HFFc6 (cell line): ENCODE measurements around the gene ZKSCAN5. TPM values are rescaled to one million over a fixed set of nuclear protein-coding genes. Genes with fewer than 3 reads are reported as not detected.
A peak's percentile ranks its signal among the peaks of the same experiment; 100 is the strongest.
"Not testable (repeated sequence)": the region's sequence is repeated elsewhere in the genome, so short reads cannot be mapped to it uniquely, and the experiment has no call there.

Source experiments
- DNase-seq: peaks from one replicate; pipeline ENCODE4 v3.0.0-alpha.2; 2018
- H3K27ac Mint-ChIP-seq: 2 replicates; pipeline ENCODE4 v1.8.0; 2020; ENCODE audit warnings: mild to moderate bottlenecking, mixed read lengths
- H3K27me3 Mint-ChIP-seq: 2 replicates; pipeline ENCODE4 v1.8.0; 2021; ENCODE audit warnings: mild to moderate bottlenecking, moderate library complexity, mixed read lengths; ENCODE audit not compliant: insufficient read depth
- H3K36me3 Mint-ChIP-seq: 2 replicates; pipeline ENCODE4 v1.8.0; 2021; ENCODE audit warnings: low read depth, mixed read lengths
- H3K4me1 Mint-ChIP-seq: 2 replicates; pipeline ENCODE4 v1.8.0; 2020; ENCODE audit warnings: low read depth, mixed read lengths
- H3K4me3 Mint-ChIP-seq: 2 replicates; pipeline ENCODE4 v1.8.0; 2020; ENCODE audit warnings: mild to moderate bottlenecking, moderate library complexity, mixed read lengths
- H3K9me3 Mint-ChIP-seq: 2 replicates; pipeline ENCODE4 v1.8.0; 2020; ENCODE audit warnings: mild to moderate bottlenecking, mixed read lengths
- CTCF ChIP-seq: fragments of 200-600 bp; sonication (generic); IDR thresholded peaks from 2 replicates; pipeline ENCODE4 v1.5.0; 2021; ENCODE audit warnings: antibody characterized with exemption, mild to moderate bottlenecking
- total RNA-seq, 6 experiments: library from RNA; stranded (reverse); fragmentation: NEBNext Ultra II Directional; extraction: Animal tissue kit (Norgen Biotek cat#: 25700); gene quantifications; 2 replicates in 1 of 6; 3 replicates in 5 of 6; pipeline ENCODE4 v1.2.3, GENCODE V29; 2021

ZKSCAN5 gene
- total RNA-seq, 6 experiments from 2014 or later, result 10.0 to 12.8 (median 11.3) TPM

- peaks cover 55% of the 10 kb centered on the region for H3K36me3 Mint-ChIP-seq
- peaks cover 49% of the 10 kb centered on the region for H3K9me3 Mint-ChIP-seq
- no peaks in the 10 kb centered on the region for H3K4me1 Mint-ChIP-seq
- H3K27me3 Mint-ChIP-seq, result peaks cover 4% of the 10 kb centered on the region; the same call in 1 of the 2 replicates
- H3K4me3 Mint-ChIP-seq, result no peak overlapping the region
- TF ChIP-seq CTCF, result no peak
- DNase-seq, result no peak
- no peak overlapping the region for H3K27ac Mint-ChIP-seq
These were observed 39.5 kb downstream of the ZKSCAN5 start for GRCh38 chr7:99543916-99544315.

GRCh38 chr7:99545308-99545707, 40.8 kb downstream of the ZKSCAN5 start:
- H3K27me3 Mint-ChIP-seq, DNase-seq, H3K4me3 Mint-ChIP-seq, H3K27ac Mint-ChIP-seq, H3K4me1 Mint-ChIP-seq: not testable (repeated sequence)
- H3K9me3 Mint-ChIP-seq, result peaks cover 41% of the 10 kb centered on the region
- peaks cover 63% of the 10 kb centered on the region for H3K36me3 Mint-ChIP-seq

- not testable (repeated sequence) for H3K27ac Mint-ChIP-seq, DNase-seq, H3K27me3 Mint-ChIP-seq, H3K9me3 Mint-ChIP-seq, H3K4me3 Mint-ChIP-seq
- Mint-ChIP-seq H3K36me3 (peaks cover 47% of the 10 kb centered on the region), H3K4me1 (peaks cover 14% of the 10 kb centered on the region)
These were observed 45.1 kb downstream of the ZKSCAN5 start for GRCh38 chr7:99549545-99549944.

- Mint-ChIP-seq H3K36me3 (peaks cover 52% of the 10 kb centered on the region), H3K4me3 (peak overlapping the region; percentile 90), H3K9me3 (no peaks in the 10 kb centered on the region), H3K27ac (peak overlapping the region; percentile 67), H3K27me3 (no peaks in the 10 kb centered on the region), H3K4me1 (peaks cover 14% of the 10 kb centered on the region)
- no peak for TF ChIP-seq CTCF
- DNase-seq, result no peak
These were observed 46.9 kb downstream of the ZKSCAN5 start for GRCh38 chr7:99551334-99551733.

GRCh38 chr7:99551767-99552463, 47.5 kb downstream of the ZKSCAN5 start, which contains the start of gene FAM200A:
Gene FAM200A (minus strand): TSS chr7:99552114. CDS start chr7:99548407, 3,707 bp downstream.
- no peaks in the 10 kb centered on the region for H3K9me3 Mint-ChIP-seq
- peaks cover 46% of the 10 kb centered on the region for H3K36me3 Mint-ChIP-seq
- DNase-seq, result peak; percentile 78
- H3K27me3 Mint-ChIP-seq, result no peaks in the 10 kb centered on the region
- H3K4me1 Mint-ChIP-seq, result peaks cover 15% of the 10 kb centered on the region
- H3K4me3 Mint-ChIP-seq, result peak within 1 kb of the TSS; percentile 90
- peak within 1 kb of the TSS; percentile 67 for H3K27ac Mint-ChIP-seq
- TF ChIP-seq CTCF, result no peak

GRCh38 chr7:99553039-99553438, 48.6 kb downstream of the ZKSCAN5 start:
- Mint-ChIP-seq H3K27me3 (no peaks in the 10 kb centered on the region), H3K4me3 (peak overlapping the region; percentile 13; the same call in 1 of the 2 replicates), H3K9me3 (no peaks in the 10 kb centered on the region), H3K36me3 (peaks cover 43% of the 10 kb centered on the region), H3K27ac (no peak overlapping the region), H3K4me1 (peaks cover 26% of the 10 kb centered on the region)
- DNase-seq, result no peak
- no peak for TF ChIP-seq CTCF
